ENCODE results near the gene GRIP1.

The GRIP1 gene

GRCh38 chr12:66644151-66644550, 34.7 kb downstream of the GRIP1 start:
- no peak for DNase-seq

GRCh38 chr12:66640691-66641460, 38.0 kb downstream of the GRIP1 start:
- DNase-seq = no peak

GRCh38 chr12:66638666-66639065, 40.2 kb downstream of the GRIP1 start:
- DNase-seq = no peak

- DNase-seq = no peak
Observed at GRCh38 chr12:66637699-66638301, 41.1 kb downstream of the GRIP1 start.

GRCh38 chr12:66636771-66637170, 42.1 kb downstream of the GRIP1 start:
- DNase-seq = no peak

- no peak for DNase-seq
Observed at GRCh38 chr12:66633676-66634075, 45.2 kb downstream of the GRIP1 start.

- no peak for DNase-seq
Observed at GRCh38 chr12:66629138-66629870, 49.6 kb downstream of the GRIP1 start.

GRCh38 chr12:66627988-66628317, 50.9 kb downstream of the GRIP1 start:
- DNase-seq = no peak

- DNase-seq = no peak
Observed at GRCh38 chr12:66627270-66627987, 51.4 kb downstream of the GRIP1 start.

GRCh38 chr12:66624806-66625205, 54.1 kb downstream of the GRIP1 start:
- no peak for DNase-seq

GRCh38 chr12:66623455-66623854, 55.4 kb downstream of the GRIP1 start:
- no peak for DNase-seq

- no peak for DNase-seq
Observed at GRCh38 chr12:66620688-66621087, 58.2 kb downstream of the GRIP1 start.

GRCh38 chr12:66620026-66620425, 58.9 kb downstream of the GRIP1 start:
- no peak for DNase-seq

- DNase-seq = no peak
Observed at GRCh38 chr12:66617991-66618390, 60.9 kb downstream of the GRIP1 start.

- no peak for DNase-seq
Observed at GRCh38 chr12:66612090-66612775, 66.6 kb downstream of the GRIP1 start.

- no peak for DNase-seq
Observed at GRCh38 chr12:66607147-66607546, 71.7 kb downstream of the GRIP1 start.

- no peak for DNase-seq
Observed at GRCh38 chr12:66605293-66605692, 73.6 kb downstream of the GRIP1 start.

GRCh38 chr12:66603981-66604479, 74.8 kb downstream of the GRIP1 start:
- no peak for DNase-seq

GRCh38 chr12:66603461-66603860, 75.4 kb downstream of the GRIP1 start:
- DNase-seq = no peak

- DNase-seq = no peak
Observed at GRCh38 chr12:66602483-66603143, 76.3 kb downstream of the GRIP1 start.

GRCh38 chr12:66600903-66601302, 78.0 kb downstream of the GRIP1 start:
- DNase-seq = no peak

GRCh38 chr12:66599816-66600215, 79.1 kb downstream of the GRIP1 start:
- no peak for DNase-seq
